K562 (cell line): ENCODE data around the gene PLCB4. TPM values are rescaled to one million over a fixed set of nuclear protein-coding genes. Genes with fewer than 3 reads are reported as not detected.

Experiments used
- ARID3A ChIP-seq: IDR thresholded peaks from 2 replicates; pipeline ENCODE4 v1.6.1; 2012; ENCODE audit warnings: low read depth, low read length, improper control_type of control experiment, borderline replicate concordance
- ARNT ChIP-seq, 2 experiments: fragments of 450-650 bp; IDR thresholded peaks; 2 replicates each; pipeline ENCODE4 v1.6.1; 2016; ENCODE audit warnings: mild to moderate bottlenecking in 1 of 2
- CBFA2T2 ChIP-seq: fragments of 450-650 bp; conservative IDR thresholded peaks from 2 replicates; pipeline ENCODE4 v1.6.1; 2017; ENCODE audit warnings: mild to moderate bottlenecking
- CTBP1 ChIP-seq: fragments of 450-650 bp; IDR thresholded peaks from 2 replicates; pipeline ENCODE4 v1.6.1; 2016; ENCODE audit warnings: borderline replicate concordance
- EHMT2 ChIP-seq: fragments of 450-650 bp; IDR thresholded peaks from 2 replicates; pipeline ENCODE4 v1.6.1; 2018; ENCODE audit warnings: antibody characterized with exemption
- EP400 ChIP-seq: fragments of 450-650 bp; IDR thresholded peaks from 2 replicates; pipeline ENCODE4 v1.6.1; 2017; ENCODE audit warnings: antibody characterized with exemption, mild to moderate bottlenecking, moderate library complexity
- ETV5 ChIP-seq: sonication (generic); formaldehyde crosslinking; IDR thresholded peaks from 2 replicates; pipeline ENCODE4 v1.4.0; 2020; ENCODE audit warnings: low read depth, mild to moderate bottlenecking, missing genetic modification reagents
- FOXK2 ChIP-seq, 2 experiments: fragments of 450-650 bp; IDR thresholded peaks in 1 of 2; conservative IDR thresholded peaks in 1 of 2; 2 replicates each; pipeline ENCODE4 v1.6.1; 2016; ENCODE audit warnings: low read depth in 2 of 2, mild to moderate bottlenecking in 1 of 2
- IFI16 ChIP-seq: fragments of 250-450 bp; sonication (Bioruptor Pico); IDR thresholded peaks from 2 replicates; pipeline ENCODE4 v2.1.2; 2022; ENCODE audit warnings: mild to moderate bottlenecking, inconsistent platforms
- KDM1A ChIP-seq, 2 experiments: fragments of 450-650 bp; IDR thresholded peaks; 2 replicates each; pipeline ENCODE4 v1.6.1; 2016; ENCODE audit warnings: mild to moderate bottlenecking in 2 of 2
- LEF1 ChIP-seq: fragments of 450-650 bp; IDR thresholded peaks from 2 replicates; pipeline ENCODE4 v1.6.1; 2016; ENCODE audit warnings: mild to moderate bottlenecking
- MTA2 ChIP-seq: fragments of 450-650 bp; IDR thresholded peaks from 2 replicates; pipeline ENCODE4 v1.6.1; 2016; ENCODE audit warnings: low read depth
- NCOA2 ChIP-seq, 2 experiments: fragments of 450-650 bp; IDR thresholded peaks; 2 replicates each; pipeline ENCODE4 v1.6.1; 2018; ENCODE audit warnings: mild to moderate bottlenecking in 2 of 2, moderate library complexity in 1 of 2; ENCODE audit not compliant: partially characterized antibody in 2 of 2
- NCOR1 ChIP-seq: fragments of 450-650 bp; IDR thresholded peaks from 2 replicates; pipeline ENCODE4 v1.6.1; 2016; ENCODE audit warnings: mild to moderate bottlenecking, moderate library complexity
- PML ChIP-seq: IDR thresholded peaks from 2 replicates; pipeline ENCODE4 v1.6.1; 2012; ENCODE audit warnings: low read length, inconsistent platforms
- RCOR1 ChIP-seq, 2 experiments: IDR thresholded peaks; 2 replicates each; pipeline ENCODE4 v1.6.1; 2012; ENCODE audit warnings: low read depth in 2 of 2, low read length in 2 of 2, borderline replicate concordance in 1 of 2, improper control_type of control experiment in 1 of 2
- RNF2 ChIP-seq: sonication (generic); IDR thresholded peaks from 2 replicates; pipeline ENCODE4 v1.6.1; 2016
- SOX6 ChIP-seq: fragments of 450-650 bp; IDR thresholded peaks from 2 replicates; pipeline ENCODE4 v1.6.1; 2014; ENCODE audit warnings: mild to moderate bottlenecking
- STAT5A ChIP-seq: IDR thresholded peaks from 2 replicates; pipeline ENCODE4 v1.6.1; 2012; ENCODE audit warnings: low read length, inconsistent platforms, borderline replicate concordance
- TAF7 ChIP-seq: fragments of 450-650 bp; IDR thresholded peaks from 2 replicates; pipeline ENCODE4 v1.6.1; 2016; ENCODE audit warnings: missing genetic modification characterization, missing compliant biosample characterization
- TAL1 ChIP-seq: fragments of 450-650 bp; IDR thresholded peaks from 2 replicates; pipeline ENCODE4 v1.6.1; 2016; ENCODE audit warnings: mild to moderate bottlenecking
- TBL1XR1 ChIP-seq, 2 experiments: IDR thresholded peaks; 2 replicates each; pipeline ENCODE4 v1.6.1; 2012; ENCODE audit warnings: improper control_type of control experiment in 2 of 2, low read length in 2 of 2, mild to moderate bottlenecking in 1 of 2
- TRIM24 ChIP-seq, 2 experiments: fragments of 450-650 bp; IDR thresholded peaks; 2 replicates each; pipeline ENCODE4 v1.6.1; 2016
- UBTF ChIP-seq, 2 experiments: IDR thresholded peaks; 2 replicates each; pipeline ENCODE4 v1.6.1; 2012; ENCODE audit warnings: improper control_type of control experiment in 2 of 2, low read depth in 2 of 2, low read length in 2 of 2, borderline replicate concordance in 1 of 2
- ZNF324 ChIP-seq: fragments of 250-450 bp; sonication (Bioruptor Pico); IDR thresholded peaks from 2 replicates; pipeline ENCODE4 v1.4.0; 2020; ENCODE audit warnings: mild to moderate bottlenecking
- ZNF449 ChIP-seq: fragments of 250-450 bp; sonication (Bioruptor Pico); IDR thresholded peaks from 2 replicates; pipeline ENCODE4 v1.8.0; 2022; ENCODE audit warnings: moderate library complexity, mild to moderate bottlenecking, inconsistent platforms
- polyA plus RNA-seq, 8 experiments: library from polyadenylated mRNA; depleted of rRNA in 4 of 8; stranded (reverse) in 5 of 8; unstranded in 3 of 8; fragments of >200 nt; fragmentation: Nextera tagmentation in 2 of 8; fragmentation: Illumina TruSeq in 1 of 8; extraction: Ambion mirVana in 2 of 8; extraction: Trizol in 1 of 8; gene quantifications; 2 replicates each; pipeline versions ENCODE4 v1.2.1 to v1.2.3, GENCODE V29; 2011 to 2014; ENCODE audit warnings: inconsistent platforms in 1 of 8, missing spikeins in 1 of 8
- total RNA-seq, 7 experiments: library from RNA; depleted of rRNA in 6 of 7; stranded (reverse); fragments of >200 nt in 6 of 7; fragmentation: Illumina TruSeq in 2 of 7; extraction: Trizol in 2 of 7; gene quantifications; 2 replicates each; pipeline versions ENCODE4 v1.2.1 to v1.2.3, GENCODE V29; 2011 to 2021; ENCODE audit warnings: low replicate concordance in 1 of 7

The PLCB4 gene
- total and polyA plus RNA-seq, 9 of the 15 experiments (the other 6 are each of a cell fraction or from before 2014, with no cell fraction given), result 0.20 to 2.9 (median 0.52) TPM

DNA sequence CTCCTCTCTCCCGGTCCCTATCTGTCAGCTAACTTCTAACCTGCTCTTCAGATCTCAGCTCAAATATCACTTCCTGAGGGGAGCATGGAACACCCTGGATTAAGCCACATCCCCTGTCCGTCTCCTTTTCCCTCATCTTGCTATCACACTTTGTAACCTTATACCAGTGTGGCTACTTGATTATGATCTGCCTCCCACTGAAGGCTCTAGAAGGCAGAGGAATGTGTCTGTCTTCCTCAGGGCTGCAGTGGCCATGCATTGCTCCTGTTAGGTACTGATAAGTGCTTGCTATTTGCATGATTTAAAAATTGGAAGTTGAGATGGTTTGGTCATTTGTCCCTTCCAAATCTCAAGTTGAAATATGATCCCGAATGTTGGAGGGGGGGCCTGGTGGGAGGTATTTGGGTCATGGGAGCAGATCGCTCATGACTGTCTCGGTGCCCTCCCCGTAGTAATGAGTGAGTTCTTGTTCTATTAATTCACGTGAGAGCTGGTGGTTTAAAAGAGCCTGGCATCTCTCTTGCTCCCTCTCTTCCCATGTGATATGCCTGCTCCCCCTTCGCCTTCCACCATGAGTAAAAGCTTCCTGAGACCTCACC, 71.4 kb downstream of the PLCB4 start (continued):
- TF ChIP-seq UBTF (IDR thresholded peaks at IDR 0.05; ENCODE audit: borderline replicate concordance in 1 of 2, low read depth in 2 of 2, low read length in 2 of 2), result no peak
- TF ChIP-seq SOX6, result peak; percentile 45; the same call in 1 of the 2 replicates
- peak; percentile 32; the same call in 1 of the 2 replicates for TF ChIP-seq ETV5 (CRISPR knock-in tag)
- TF ChIP-seq KDM1A (IDR thresholded peaks at IDR 0.05), result peak; percentile 45 to 78; a peak in 3 of 4 replicates
- no peak for TF ChIP-seq TAF7 (tag)
- TF ChIP-seq EHMT2, result 0 out of 2 replicates have a peak, but pooled peaks have one; percentile 9
- no peak for TF ChIP-seq ZNF324
- TF ChIP-seq ARNT (IDR thresholded peaks at IDR 0.05), result 0 out of 4 replicates have a peak, but pooled peaks of 1 of the 2 experiments have one; percentile 28
- TF ChIP-seq EP400, result 0 out of 2 replicates have a peak, but pooled peaks have one; percentile 27
- peak in 1 of 2 experiments; percentile 23 for TF ChIP-seq NCOA2 (IDR thresholded peaks at IDR 0.05; ENCODE audit: partially characterized antibody in 2 of 2)
- no peak for TF ChIP-seq IFI16 (CRISPR knock-in tag)
- TF ChIP-seq MTA2, result 0 out of 2 replicates have a peak, but pooled peaks have one; percentile 50
- peak; percentile 53; the same call in 1 of the 2 replicates for TF ChIP-seq PML
- peak; percentile 85; the same call in 1 of the 2 replicates for TF ChIP-seq ARID3A
- TF ChIP-seq NCOR1, result peak; percentile 77
- TF ChIP-seq TRIM24 (IDR thresholded peaks at IDR 0.05), result 0 out of 4 replicates have a peak, but pooled peaks of 1 of the 2 experiments have one; percentile 18
- TF ChIP-seq LEF1, result 0 out of 2 replicates have a peak, but pooled peaks have one; percentile 25
- TF ChIP-seq CBFA2T2, result peak; percentile 79
- 0 out of 4 replicates have a peak, but pooled peaks of 1 of the 2 experiments have one; percentile 41 for TF ChIP-seq TBL1XR1 (IDR thresholded peaks at IDR 0.05; ENCODE audit: low read length in 2 of 2)
- no peak for TF ChIP-seq FOXK2 (conservative IDR thresholded peaks at IDR 0.05 in 1 of 2, IDR thresholded peaks at IDR 0.05 in 1 of 2; ENCODE audit: low read depth in 2 of 2)
- 0 out of 2 replicates have a peak, but pooled peaks have one; percentile 16 for TF ChIP-seq RNF2
- TF ChIP-seq STAT5A, result peak; percentile 34; the same call in 1 of the 2 replicates
- peak; percentile 73 for TF ChIP-seq TAL1
- TF ChIP-seq RCOR1 (IDR thresholded peaks at IDR 0.05; ENCODE audit: borderline replicate concordance in 1 of 2, low read depth in 2 of 2, low read length in 2 of 2), result peak in 1 of 2 experiments; percentile 38; a peak in 2 of 4 replicates
- TF ChIP-seq CTBP1, result peak; percentile 58
- TF ChIP-seq ZNF449 (CRISPR knock-in tag), result no peak
